WERI-Rb-1 (cell line): Measurements from ENCODE around the gene TSSK6.
A peak's percentile ranks its signal among the peaks of the same experiment; 100 is the strongest.

ENCODE experiments used
- DNase-seq: peaks from one replicate; pipeline ENCODE4 v3.0.0-alpha.2; 2020
- H3K27ac ChIP-seq: fragments of 250-450 bp; sonication (Bioruptor Pico); 2 replicates; pipeline ENCODE4 v1.5.1; 2020; ENCODE audit warnings: mild to moderate bottlenecking, moderate library complexity
- H3K27me3 ChIP-seq: fragments of 250-450 bp; sonication (Bioruptor Pico); 2 replicates; pipeline ENCODE4 v1.5.1; 2021; ENCODE audit warnings: mild to moderate bottlenecking, low read depth, moderate library complexity; ENCODE audit not compliant: insufficient read depth, severe bottlenecking
- H3K36me3 ChIP-seq: fragments of 250-450 bp; sonication (Bioruptor Pico); 2 replicates; pipeline ENCODE4 v1.5.1; 2020; ENCODE audit warnings: mild to moderate bottlenecking, moderate library complexity
- H3K4me3 ChIP-seq: 2 replicates; pipeline ENCODE4 v1.5.1; 2011; ENCODE audit warnings: low read depth, mild to moderate bottlenecking, control low read depth, low read length
- H3K9me3 ChIP-seq: fragments of 250-450 bp; sonication (Bioruptor Pico); 2 replicates; pipeline ENCODE4 v1.5.1; 2021; ENCODE audit warnings: mild to moderate bottlenecking, moderate library complexity; ENCODE audit not compliant: severe bottlenecking
- TF ChIP-seq, protein P1 (sequence below): IDR thresholded peaks from 2 replicates; pipeline ENCODE4 v1.5.1; 2011; ENCODE audit warnings: low read depth, mild to moderate bottlenecking, control low read depth, inconsistent platforms, low read length

The TSSK6 gene

DNA sequence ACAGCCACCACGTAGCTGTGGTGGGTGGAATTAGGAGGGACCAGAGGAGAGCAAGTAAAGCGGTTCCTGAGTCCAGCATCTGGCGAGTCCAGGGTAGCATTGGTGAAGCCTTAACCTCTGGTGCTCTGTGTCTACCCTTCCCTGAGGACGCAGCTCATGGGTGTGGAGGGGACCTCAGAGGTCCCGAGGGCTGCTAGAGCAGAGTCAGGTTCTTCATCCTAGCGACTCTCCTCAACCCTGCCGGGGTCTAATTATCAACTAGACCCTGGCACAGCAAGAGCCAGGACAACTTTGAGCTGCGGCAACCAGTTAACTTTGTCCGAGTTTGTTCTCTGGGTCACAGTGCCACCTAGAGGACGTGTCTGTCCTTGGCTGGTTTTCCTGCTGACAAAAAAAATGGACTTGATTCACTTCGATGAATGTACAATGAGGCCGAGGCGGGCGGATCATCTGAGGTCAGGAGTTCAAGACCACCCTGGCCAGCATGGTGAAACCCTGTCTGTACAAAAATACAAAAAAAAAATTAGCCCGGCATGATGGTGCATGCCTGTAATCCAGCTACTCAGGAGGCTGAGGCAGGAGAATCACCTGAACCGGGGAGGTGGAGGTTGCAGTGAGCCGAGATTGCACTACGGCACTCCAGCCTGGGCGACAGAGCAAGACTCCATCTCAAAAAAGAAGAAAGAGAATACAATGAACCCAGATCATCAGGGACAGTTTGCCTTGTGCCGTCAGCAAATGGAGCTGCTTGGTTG lies 25.0 kb downstream of the TSSK6 start:
- H3K27me3 ChIP-seq: no peaks in the 10 kb centered on the region
- H3K4me3 ChIP-seq: no peak overlapping the region
- H3K36me3 ChIP-seq: peaks cover 28% of the 10 kb centered on the region
- DNase-seq: peak; percentile 73
- TF ChIP-seq, protein P1, sequence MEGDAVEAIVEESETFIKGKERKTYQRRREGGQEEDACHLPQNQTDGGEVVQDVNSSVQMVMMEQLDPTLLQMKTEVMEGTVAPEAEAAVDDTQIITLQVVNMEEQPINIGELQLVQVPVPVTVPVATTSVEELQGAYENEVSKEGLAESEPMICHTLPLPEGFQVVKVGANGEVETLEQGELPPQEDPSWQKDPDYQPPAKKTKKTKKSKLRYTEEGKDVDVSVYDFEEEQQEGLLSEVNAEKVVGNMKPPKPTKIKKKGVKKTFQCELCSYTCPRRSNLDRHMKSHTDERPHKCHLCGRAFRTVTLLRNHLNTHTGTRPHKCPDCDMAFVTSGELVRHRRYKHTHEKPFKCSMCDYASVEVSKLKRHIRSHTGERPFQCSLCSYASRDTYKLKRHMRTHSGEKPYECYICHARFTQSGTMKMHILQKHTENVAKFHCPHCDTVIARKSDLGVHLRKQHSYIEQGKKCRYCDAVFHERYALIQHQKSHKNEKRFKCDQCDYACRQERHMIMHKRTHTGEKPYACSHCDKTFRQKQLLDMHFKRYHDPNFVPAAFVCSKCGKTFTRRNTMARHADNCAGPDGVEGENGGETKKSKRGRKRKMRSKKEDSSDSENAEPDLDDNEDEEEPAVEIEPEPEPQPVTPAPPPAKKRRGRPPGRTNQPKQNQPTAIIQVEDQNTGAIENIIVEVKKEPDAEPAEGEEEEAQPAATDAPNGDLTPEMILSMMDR: peak; percentile 83
- no peak overlapping the region for H3K27ac ChIP-seq
- no peaks in the 10 kb centered on the region for H3K9me3 ChIP-seq

DNA sequence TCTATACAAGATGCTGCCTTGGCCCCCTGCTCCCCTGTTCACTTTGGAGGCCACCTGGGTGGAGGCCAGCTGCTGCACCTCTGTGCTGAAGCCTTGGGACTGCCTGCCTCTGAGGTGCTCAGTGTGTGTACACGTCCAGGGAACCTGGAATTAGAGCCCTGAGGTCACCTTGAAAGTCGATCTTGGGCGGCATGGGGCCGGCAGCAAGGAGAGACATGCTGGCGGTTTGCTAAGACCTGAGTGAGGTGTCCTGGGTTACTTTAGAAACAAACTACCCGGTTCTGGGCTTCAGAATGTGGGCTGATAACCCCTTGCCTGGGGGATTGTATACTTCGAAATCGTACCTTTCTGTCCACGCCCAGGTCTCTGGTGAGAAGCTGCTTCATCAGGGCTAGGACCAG lies 25.5 kb downstream of the TSSK6 start:
- no peak for DNase-seq
- peaks cover 28% of the 10 kb centered on the region for H3K36me3 ChIP-seq

DNA sequence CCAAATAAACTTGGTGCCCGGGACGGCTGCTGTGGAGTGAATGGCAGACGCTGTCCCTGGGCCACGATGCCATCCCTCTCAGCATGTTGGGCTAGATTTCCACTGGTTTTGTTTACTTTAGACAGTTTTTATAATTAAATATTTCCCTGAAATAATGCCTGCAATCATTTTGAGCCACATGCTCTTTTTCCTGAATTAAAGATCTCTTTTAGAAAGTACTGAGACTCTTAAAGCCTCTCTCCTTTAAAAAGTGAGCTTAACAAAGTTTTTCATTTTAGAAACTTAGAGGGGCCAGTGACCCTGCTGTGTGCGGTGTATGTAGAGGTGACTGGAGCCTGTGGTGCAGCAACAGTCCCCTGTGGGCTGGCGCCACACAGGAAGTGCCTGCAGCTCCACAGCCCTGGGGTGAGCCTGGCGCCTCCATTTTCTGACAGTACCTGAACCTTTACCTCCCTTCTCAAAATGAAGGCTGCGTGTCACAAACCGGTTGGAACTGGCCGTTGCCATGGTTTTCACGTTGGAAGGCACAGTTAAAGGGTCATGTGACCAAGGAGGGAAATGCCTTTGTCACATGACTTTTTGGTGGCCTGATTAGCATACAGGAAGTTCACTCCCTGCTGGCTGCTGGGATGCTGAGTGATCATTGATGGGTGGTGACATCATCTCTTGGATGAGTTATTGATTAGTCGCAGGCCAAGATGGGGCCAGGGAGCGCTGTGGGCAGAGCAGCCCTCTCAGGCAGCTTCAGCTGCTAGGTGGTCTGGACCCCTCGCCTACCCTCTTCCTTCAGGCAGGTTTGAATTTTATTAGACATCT lies 26.3 kb downstream of the TSSK6 start:
- H3K36me3 ChIP-seq: peaks cover 25% of the 10 kb centered on the region
- H3K27me3 ChIP-seq: no peaks in the 10 kb centered on the region
- no peak overlapping the region for H3K4me3 ChIP-seq
- peak; percentile 30 for DNase-seq
- H3K27ac ChIP-seq: peak overlapping the region; percentile 39; the same call in 1 of the 2 replicates
- TF ChIP-seq, protein P1: no peak
- no peaks in the 10 kb centered on the region for H3K9me3 ChIP-seq

More for the DNA sequence above, 25.5 kb downstream of the TSSK6 start:
- Histone ChIP-seq H3K27ac (peak overlapping the region; percentile 39; the same call in 1 of the 2 replicates), H3K9me3 (no peaks in the 10 kb centered on the region), H3K4me3 (no peak overlapping the region), H3K27me3 (no peaks in the 10 kb centered on the region)
- TF ChIP-seq, protein P1: no peak

DNA sequence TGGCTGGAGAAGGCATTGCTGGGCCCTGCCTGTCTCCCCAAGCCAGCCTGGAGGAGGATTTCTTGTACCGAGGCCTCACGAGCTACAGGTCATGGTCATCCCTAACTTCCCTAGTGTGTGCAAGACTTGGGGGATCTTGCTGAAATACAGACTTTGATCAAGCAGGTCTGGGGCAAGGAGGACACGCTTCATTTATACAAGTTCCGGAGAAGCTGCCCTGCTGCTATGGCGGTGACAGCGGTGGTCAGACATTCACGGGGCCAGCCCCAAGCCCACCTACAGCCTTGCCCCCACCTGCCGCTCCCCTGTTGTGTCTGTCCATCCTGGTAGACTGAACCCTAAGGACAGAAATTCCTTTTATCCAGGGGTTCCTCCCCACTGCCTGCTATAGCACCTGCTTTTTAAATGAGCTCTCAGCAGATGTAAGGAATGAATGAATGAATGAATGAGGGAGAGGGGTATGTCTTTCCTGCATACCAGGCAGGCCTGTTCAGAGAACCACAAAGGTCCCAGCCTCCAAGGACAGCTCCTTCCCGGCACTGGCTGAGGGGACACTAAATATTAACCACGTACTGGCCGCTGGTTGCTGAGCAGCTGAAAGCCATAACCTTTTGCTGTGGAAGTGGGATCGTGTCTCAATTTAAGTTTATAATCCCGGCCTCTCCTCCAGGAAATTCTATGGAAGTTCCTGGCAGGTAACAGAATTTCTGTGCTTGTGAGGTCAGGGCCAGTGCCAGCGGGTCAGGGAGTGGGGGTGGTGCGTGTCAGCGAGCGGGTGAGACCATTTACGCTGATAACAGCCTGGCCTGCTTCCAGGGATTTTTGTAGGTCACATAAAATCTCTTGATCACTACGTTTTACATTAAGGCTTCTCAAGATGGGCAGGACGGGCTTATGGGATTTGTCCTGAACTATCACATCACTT lies 27.1 kb downstream of the TSSK6 start:
- no peak overlapping the region for H3K4me3 ChIP-seq
- no peak for DNase-seq
- H3K27ac ChIP-seq: no peak overlapping the region; the same call in 1 of the 2 replicates

More for the DNA sequence above, 27.1 kb downstream of the TSSK6 start:
- TF ChIP-seq, protein P1: no peak
- no peaks in the 10 kb centered on the region for H3K9me3 ChIP-seq
- H3K27me3 ChIP-seq: no peaks in the 10 kb centered on the region
- peaks cover 20% of the 10 kb centered on the region for H3K36me3 ChIP-seq
